UCSD-AML1 (cell line): Measurements from ENCODE around the gene HCN1.

ENCODE experiments used
- DNase-seq: peaks from one replicate; lab custom pipeline; 2025; ENCODE audit not compliant: unreplicated experiment; lab: John Stamatoyannopoulos, UW

The HCN1 gene

GRCh38 chr5:45696206-45696836 is at the start of gene HCN1:
Gene HCN1 (minus strand): TSS chr5:45696380.
- no peak for DNase-seq

GRCh38 chr5:45741110-45741509 is 44.9 kb upstream of the HCN1 start:
- DNase-seq = no peak

GRCh38 chr5:45737153-45737552 is 41.0 kb upstream of the HCN1 start:
- no peak for DNase-seq

- no peak for DNase-seq
Observed at GRCh38 chr5:45725537-45725936, 29.4 kb upstream of the HCN1 start.

GRCh38 chr5:45697201-45697600 is 1.0 kb upstream of the HCN1 start:
- DNase-seq = no peak

GRCh38 chr5:45695804-45696156 is 400 bp downstream of the HCN1 start:
- DNase-seq = no peak

GRCh38 chr5:45694971-45695803 is 993 bp downstream of the HCN1 start:
- no peak for DNase-seq

GRCh38 chr5:45694255-45694814 is 1.8 kb downstream of the HCN1 start:
- no peak for DNase-seq

GRCh38 chr5:45692481-45692880 is 3.7 kb downstream of the HCN1 start:
- no peak for DNase-seq

- no peak for DNase-seq
Observed at GRCh38 chr5:45691656-45692055, 4.5 kb downstream of the HCN1 start.

GRCh38 chr5:45687701-45688100 is 8.5 kb downstream of the HCN1 start:
- DNase-seq = no peak

- no peak for DNase-seq
Observed at GRCh38 chr5:45686620-45687019, 9.6 kb downstream of the HCN1 start.

GRCh38 chr5:45684118-45684517 is 12.1 kb downstream of the HCN1 start:
- no peak for DNase-seq

GRCh38 chr5:45680950-45681349 is 15.2 kb downstream of the HCN1 start:
- no peak for DNase-seq

GRCh38 chr5:45677524-45677923 is 18.7 kb downstream of the HCN1 start:
- no peak for DNase-seq

- no peak for DNase-seq
Observed at GRCh38 chr5:45672271-45672670, 23.9 kb downstream of the HCN1 start.

- no peak for DNase-seq
Observed at GRCh38 chr5:45648744-45649143, 47.4 kb downstream of the HCN1 start.

GRCh38 chr5:45643056-45643455 is 53.1 kb downstream of the HCN1 start:
- DNase-seq = no peak

GRCh38 chr5:45642370-45642769 is 53.8 kb downstream of the HCN1 start:
- DNase-seq = no peak

GRCh38 chr5:45639040-45639439 is 57.1 kb downstream of the HCN1 start:
- no peak for DNase-seq

- no peak for DNase-seq
Observed at GRCh38 chr5:45627076-45627656, 69.0 kb downstream of the HCN1 start.

GRCh38 chr5:45623832-45624231 is 72.3 kb downstream of the HCN1 start:
- DNase-seq = no peak
